HCT116 (cell line): ENCODE data around the gene STK39. TPM values are rescaled to one million over a fixed set of nuclear protein-coding genes. Genes with fewer than 3 reads are reported as not detected.

Source experiments
- ATAC-seq: fragments of 200-7000 bp; cut with Tn5 transposase; 2 replicates; pipeline ENCODE4 v1.9.1; 2020; ENCODE audit warnings: mild to moderate bottlenecking, moderate library complexity
- BruUV-seq: library from RNA; stranded (reverse); fragments of 400-500 nt; replicated peaks from 2 replicates; lab custom pipeline; 2021; lab: Mats Ljungman, UMichigan
- CTCF ChIA-PET: fragments of 300-600 bp; sonication (Branson Sonifier 250); formaldehyde crosslinking; loops from one replicate; lab custom pipeline; 2021; ENCODE audit warnings: antibody characterized with exemption; lab: Charles Lee
- POLR2A ChIA-PET: fragments of 300-600, 350-600 bp; sonication (Branson Sonifier 250); formaldehyde crosslinking; loops from one replicate; lab custom pipeline; 2021; ENCODE audit warnings: antibody characterized with exemption; lab: Charles Lee
- RAD21 ChIA-PET, 2 experiments: fragments of 300-600 bp; sonication (Branson Sonifier 250); formaldehyde crosslinking; loops; one replicate each; lab custom pipeline; 2023; ENCODE audit warnings: low total read pairs in 2 of 2; ENCODE audit not compliant: uncharacterized antibody in 2 of 2, unreplicated experiment in 2 of 2, low non-redundant PET in 1 of 2; lab: Charles Lee
- DNase-seq: peaks from one replicate; pipeline ENCODE4 v3.0.0-alpha.2; 2010; ENCODE audit warnings: low read depth, low spot score
- H2AFZ ChIP-seq: fragments of 200-600 bp; shearing (Covaris generic), sonication (generic); 2 replicates; pipeline ENCODE4 v1.6.1; 2017; ENCODE audit warnings: low read depth, mixed run types, mixed read lengths, antibody characterized with exemption, low read length; ENCODE audit not compliant: poor library complexity, severe bottlenecking
- H3K27ac ChIP-seq: 2 replicates; pipeline ENCODE4 v1.5.1; 2012; ENCODE audit warnings: low read depth, low read length
- H3K27me3 ChIP-seq: fragments of 200-600 bp; sonication (generic); 2 replicates; pipeline ENCODE4 v1.6.1; 2016; ENCODE audit warnings: mixed run types, low read length, mixed read lengths; ENCODE audit not compliant: insufficient read depth
- H3K36me3 ChIP-seq, 2 experiments: fragments of 200-500 bp in 1 of 2; fragments of 200-600 bp in 1 of 2; sonication (Bioruptor generic) in 1 of 2; sonication (generic) in 1 of 2; 2 replicates each; pipeline versions ENCODE4 v1.5.1 to v1.6.1; 2014 to 2016; ENCODE audit warnings: low read length in 2 of 2, inconsistent platforms in 1 of 2, mixed read lengths in 1 of 2, mixed run types in 1 of 2; ENCODE audit not compliant: insufficient read depth in 2 of 2, control insufficient read depth in 1 of 2
- H3K4me1 ChIP-seq, 2 experiments: fragments of 200-600 bp in 1 of 2; sonication (generic) in 1 of 2; 2 replicates each; pipeline versions ENCODE4 v1.5.1 to v1.6.1; 2012 to 2017; ENCODE audit warnings: low read length in 2 of 2, inconsistent platforms in 1 of 2, mild to moderate bottlenecking in 1 of 2, mixed read lengths in 1 of 2, mixed run types in 1 of 2, moderate library complexity in 1 of 2; ENCODE audit not compliant: insufficient read depth in 2 of 2, control insufficient read depth in 1 of 2
- H3K4me2 ChIP-seq: fragments of 200-600 bp; sonication (generic); 2 replicates; pipeline ENCODE4 v1.6.1; 2017; ENCODE audit warnings: mixed run types, low read length, mixed read lengths
- H3K4me3 ChIP-seq, 2 experiments: fragments of 200-600 bp in 1 of 2; sonication (generic) in 1 of 2; replicated peaks in 1 of 2; 2 replicates each; pipeline ENCODE4 v1.5.1; 2011 to 2016; ENCODE audit warnings: low read length in 2 of 2, control low read depth in 1 of 2, low read depth in 1 of 2, mild to moderate bottlenecking in 1 of 2, mixed read lengths in 1 of 2, mixed run types in 1 of 2
- H3K79me2 ChIP-seq: fragments of 200-600 bp; sonication (generic); 2 replicates; pipeline ENCODE4 v1.6.1; 2017; ENCODE audit warnings: mild to moderate bottlenecking, mixed run types, low read length, moderate library complexity, mixed read lengths; ENCODE audit not compliant: insufficient read depth
- H3K9ac ChIP-seq: fragments of 200-600 bp; sonication (generic); 2 replicates; pipeline ENCODE4 v1.6.1; 2016; ENCODE audit warnings: low read length, mixed read lengths
- H3K9me2 ChIP-seq: fragments of 200-600 bp; sonication (generic), shearing (Covaris generic); 2 replicates; pipeline ENCODE4 v1.6.1; 2017; ENCODE audit warnings: mixed run types, mild to moderate bottlenecking, moderate library complexity; ENCODE audit not compliant: insufficient read depth
- H3K9me3 ChIP-seq, 2 experiments: fragments of 200-500 bp in 1 of 2; fragments of 200-600 bp in 1 of 2; sonication (Bioruptor generic) in 1 of 2; sonication (generic) in 1 of 2; 2 replicates each; pipeline ENCODE4 v1.6.1; 2014 to 2017; ENCODE audit warnings: low read length in 2 of 2, mixed read lengths in 2 of 2, inconsistent platforms in 1 of 2, low read depth in 1 of 2, mild to moderate bottlenecking in 1 of 2, mixed run types in 1 of 2, moderate library complexity in 1 of 2; ENCODE audit not compliant: control insufficient read depth in 1 of 2, insufficient read depth in 1 of 2
- H4K20me1 ChIP-seq: fragments of 200-600 bp; sonication (generic), shearing (Covaris generic); 2 replicates; pipeline ENCODE4 v1.6.1; 2017; ENCODE audit warnings: mixed run types, mild to moderate bottlenecking, moderate library complexity; ENCODE audit not compliant: insufficient read depth
- CBX3 ChIP-seq: IDR thresholded peaks from 2 replicates; pipeline ENCODE4 v1.6.1; 2012; ENCODE audit warnings: low read depth
- CEBPB ChIP-seq: IDR thresholded peaks from 2 replicates; pipeline ENCODE4 v1.6.1; 2012; ENCODE audit warnings: low read depth
- EGR1 ChIP-seq: IDR thresholded peaks from 2 replicates; pipeline ENCODE4 v1.6.1; 2012; ENCODE audit warnings: low read depth
- EZH2phosphoT487 ChIP-seq: fragments of 200-600 bp; IDR thresholded peaks from 2 replicates; pipeline ENCODE4 v1.6.1; 2018; ENCODE audit warnings: antibody characterized with exemption, borderline replicate concordance
- JUND ChIP-seq: IDR thresholded peaks from 2 replicates; pipeline ENCODE4 v1.6.1; 2012
- MAX ChIP-seq: IDR thresholded peaks from 2 replicates; pipeline ENCODE4 v1.6.1; 2012
- POLR2A ChIP-seq: IDR thresholded peaks from 2 replicates; pipeline ENCODE4 v1.7.0; 2011; ENCODE audit warnings: borderline replicate concordance; ENCODE audit not compliant: insufficient read depth, insufficient read length; ENCODE audit errors: extremely low read depth
- POLR2AphosphoS5 ChIP-seq: IDR thresholded peaks from 2 replicates; pipeline ENCODE4 v1.6.1; 2011; ENCODE audit warnings: mild to moderate bottlenecking, low read depth, low read length, moderate library complexity
- REST ChIP-seq: IDR thresholded peaks from 2 replicates; pipeline ENCODE4 v1.6.1; 2012; ENCODE audit warnings: low read depth
- SIN3A ChIP-seq: IDR thresholded peaks from 2 replicates; pipeline ENCODE4 v1.6.1; 2012; ENCODE audit warnings: low read depth
- SP1 ChIP-seq: IDR thresholded peaks from 2 replicates; pipeline ENCODE4 v1.6.1; 2012; ENCODE audit warnings: low read depth
- SRF ChIP-seq: IDR thresholded peaks from 2 replicates; pipeline ENCODE4 v1.6.1; 2012; ENCODE audit warnings: low read depth
- TCF7L2 ChIP-seq: IDR thresholded peaks from 2 replicates; pipeline ENCODE4 v1.7.0; 2011; ENCODE audit warnings: borderline replicate concordance, inconsistent platforms; ENCODE audit not compliant: insufficient read depth, insufficient read length; ENCODE audit errors: extremely low read depth
- YY1 ChIP-seq: IDR thresholded peaks from 2 replicates; pipeline ENCODE4 v1.6.1; 2011; ENCODE audit warnings: low read length, low read depth, moderate library complexity, mild to moderate bottlenecking; ENCODE audit not compliant: insufficient replicate concordance; ENCODE audit errors: extremely low read depth
- ZBTB33 ChIP-seq: IDR thresholded peaks from 2 replicates; pipeline ENCODE4 v1.6.1; 2011; ENCODE audit warnings: mild to moderate bottlenecking, low read length, moderate library complexity; ENCODE audit not compliant: insufficient replicate concordance; ENCODE audit errors: extremely low read depth
- intact Hi-C: fragments of 100-400 bp; cut with micrococcal nuclease; formaldehyde crosslinking; loops from 2 replicates; pipeline ENCODE4 v1.10.0; 2022
- total RNA-seq: library from RNA; stranded (reverse); gene quantifications from one replicate; pipeline ENCODE4 v1.2.1, GENCODE V29; 2021; ENCODE audit not compliant: unreplicated experiment

The STK39 gene
- total RNA-seq, 1 experiment from 2014 or later: 118 TPM

GRCh38 chr2:167940346-167940725 is 307.1 kb downstream of the STK39 start:
- RAD21 ChIA-PET: no interaction called here
- CTCF ChIA-PET: no interaction called here
- no peak overlapping the region for H2AFZ ChIP-seq
- H3K27me3 ChIP-seq: peaks cover 22% of the 10 kb centered on the region; the same call in 1 of the 2 replicates
- H3K9ac ChIP-seq: no peak overlapping the region
- H3K4me2 ChIP-seq: no peak overlapping the region
- no peaks in the 10 kb centered on the region for H3K36me3 ChIP-seq
- H3K9me2 ChIP-seq: no peaks in the 10 kb centered on the region
- no peaks in the 10 kb centered on the region for H3K79me2 ChIP-seq
- intact Hi-C loops: no loop called here
- no peaks in the 10 kb centered on the region for H3K9me3 ChIP-seq
- no peak for ATAC-seq
- DNase-seq: no peak
- POLR2A ChIA-PET: no interaction called here
- H3K4me3 ChIP-seq: no peak overlapping the region
- TF ChIP-seq JUND: no peak
- no peak for TF ChIP-seq POLR2AphosphoS5
- no peak for TF ChIP-seq EGR1
- no peak for TF ChIP-seq CEBPB
- no peak for TF ChIP-seq SRF
- no peak for TF ChIP-seq MAX
- H3K4me1 ChIP-seq: no peaks in the 10 kb centered on the region
- BruUV-seq: no TSS peak
- no peaks in the 10 kb centered on the region for H4K20me1 ChIP-seq
- no peak overlapping the region for H3K27ac ChIP-seq

GRCh38 chr2:167939514-167940345 is 307.7 kb downstream of the STK39 start:
- no peak overlapping the region for H3K4me3 ChIP-seq
- ChIA-PET CTCF (no interaction called here), POLR2A (no interaction called here), RAD21 (no interaction called here)
- H3K27me3 ChIP-seq: peaks cover 22% of the 10 kb centered on the region; the same call in 1 of the 2 replicates
- no TSS peak for BruUV-seq
- H3K79me2 ChIP-seq: no peaks in the 10 kb centered on the region
- H3K9me3 ChIP-seq: no peaks in the 10 kb centered on the region
- H3K27ac ChIP-seq: no peak overlapping the region
- no peaks in the 10 kb centered on the region for H3K36me3 ChIP-seq
- no peaks in the 10 kb centered on the region for H4K20me1 ChIP-seq
- no peak overlapping the region for H3K9ac ChIP-seq
- no peaks in the 10 kb centered on the region for H3K9me2 ChIP-seq
- H3K4me1 ChIP-seq: no peaks in the 10 kb centered on the region
- intact Hi-C loops: no loop called here
- DNase-seq (no peak), ATAC-seq (no peak)
- no peak overlapping the region for H2AFZ ChIP-seq
- H3K4me2 ChIP-seq: no peak overlapping the region
- TF ChIP-seq CBX3: no peak
- TF ChIP-seq ZBTB33: no peak
- TF ChIP-seq EZH2phosphoT487: no peak
- TF ChIP-seq YY1: no peak
- no peak for TF ChIP-seq CEBPB
- no peak for TF ChIP-seq SP1
- TF ChIP-seq POLR2A: no peak
- TF ChIP-seq REST: no peak
- TF ChIP-seq SIN3A: no peak
- TF ChIP-seq TCF7L2: no peak
